Epidermal melanocyte (primary cell): ENCODE data around the gene RGS10.
"Not testable (repeated sequence)": the region's sequence is repeated elsewhere in the genome, so short reads cannot be mapped to it uniquely, and the experiment has no call there.

Experiments
- DNase-seq: peaks from one replicate; pipeline ENCODE4 v3.0.0; 2011; ENCODE audit warnings: low spot score; ENCODE audit not compliant: insufficient read length

Gene RGS10

DNA sequence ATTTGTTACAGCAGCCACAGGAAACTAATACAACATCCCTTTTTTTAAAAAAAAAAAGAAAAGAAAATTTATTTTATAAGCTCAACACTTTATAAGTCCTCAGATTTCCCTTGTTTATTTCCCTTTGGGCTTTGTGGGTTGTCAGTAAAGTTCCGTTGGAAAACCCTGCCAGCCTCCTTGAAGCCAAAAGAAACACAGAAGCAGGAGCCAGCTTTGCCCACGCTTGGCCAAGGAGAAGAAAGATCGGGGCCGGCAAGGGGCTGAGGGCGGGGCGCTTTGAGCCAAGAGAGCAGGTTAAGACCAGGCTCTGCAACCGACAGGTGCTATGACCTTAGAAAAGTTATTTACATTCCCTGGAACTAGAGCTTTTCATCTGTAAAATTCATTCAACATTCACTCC lies 72.7 kb downstream of the RGS10 start:
- DNase-seq, result no peak

- no peak for DNase-seq
These were observed 73.2 kb downstream of the RGS10 start for GRCh38 chr10:119469325-119469707.

DNA sequence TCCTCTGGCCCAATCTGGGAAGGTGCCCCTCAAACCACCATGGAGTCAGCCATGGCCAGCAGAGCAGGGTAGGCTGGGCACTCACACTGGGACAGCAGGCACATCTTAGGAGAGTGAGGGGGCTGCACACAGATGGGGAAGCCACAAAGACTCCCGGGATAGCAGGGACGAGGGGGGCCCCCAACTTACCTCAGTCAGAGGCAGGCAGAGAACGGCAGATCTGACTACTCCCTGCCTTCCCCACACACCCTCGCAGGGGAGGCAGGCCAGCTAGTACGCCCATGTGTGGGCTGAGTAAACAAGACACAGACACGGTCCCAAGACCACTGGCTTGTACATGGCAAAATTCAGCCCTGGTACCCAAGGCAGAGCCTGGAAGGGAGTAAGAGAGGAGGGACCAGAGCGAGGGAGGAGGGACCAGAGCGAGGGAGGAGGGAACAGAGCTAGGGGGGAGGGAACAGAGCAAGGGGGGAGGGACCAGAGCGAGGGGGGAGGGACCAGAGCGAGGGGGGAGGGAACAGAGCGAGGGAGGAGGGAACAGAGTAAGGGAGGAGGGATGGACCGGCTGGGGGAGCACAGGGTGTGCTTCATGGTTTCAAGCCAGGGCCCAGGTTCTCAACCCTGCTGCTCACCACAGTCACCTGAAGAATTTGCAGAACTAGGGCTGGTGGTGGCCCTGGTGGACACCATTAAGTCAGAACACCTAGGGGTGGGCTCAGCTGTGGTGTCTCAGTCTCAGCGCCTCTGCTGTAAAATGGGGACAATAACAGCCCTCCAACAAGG lies 73.8 kb downstream of the RGS10 start:
- DNase-seq, result no peak

DNA sequence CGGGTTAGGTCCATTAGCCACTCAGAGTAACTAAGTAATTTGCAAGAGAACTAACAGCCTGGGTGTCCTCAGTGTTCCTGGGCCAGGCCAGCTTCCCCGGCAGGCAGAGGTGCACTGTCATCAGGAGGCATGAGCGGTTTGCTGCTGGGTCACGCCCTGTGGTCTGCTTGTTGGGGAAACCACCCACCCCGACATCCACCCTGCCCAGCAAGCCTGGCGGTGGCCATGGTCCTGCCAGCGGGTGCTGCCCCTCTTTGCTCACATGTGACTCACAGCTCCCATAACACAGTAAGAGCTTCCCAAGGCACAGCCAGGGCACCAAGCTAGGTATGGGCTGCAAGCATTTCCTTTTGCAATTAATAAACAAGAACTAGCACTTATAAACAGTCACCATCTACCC lies 75.9 kb downstream of the RGS10 start:
- DNase-seq, result no peak

- no peak for DNase-seq
These were observed 76.4 kb downstream of the RGS10 start for GRCh38 chr10:119466076-119466475.

- no peak for DNase-seq
These were observed 77.4 kb downstream of the RGS10 start for GRCh38 chr10:119465085-119465484.

- DNase-seq, result not testable (repeated sequence)
These were observed 79.3 kb downstream of the RGS10 start for GRCh38 chr10:119463195-119463594.

- no peak for DNase-seq
These were observed 79.7 kb downstream of the RGS10 start for GRCh38 chr10:119462773-119463172.

- DNase-seq, result no peak
These were observed 80.6 kb downstream of the RGS10 start for GRCh38 chr10:119461923-119462322.

GRCh38 chr10:119461380-119461779 lies 81.1 kb downstream of the RGS10 start:
- DNase-seq, result no peak

- DNase-seq, result no peak
These were observed 81.9 kb downstream of the RGS10 start for GRCh38 chr10:119460369-119461195.

- DNase-seq, result no peak
These were observed 82.7 kb downstream of the RGS10 start for GRCh38 chr10:119459681-119460340.

GRCh38 chr10:119457966-119458766 lies 84.4 kb downstream of the RGS10 start:
- no peak for DNase-seq

DNA sequence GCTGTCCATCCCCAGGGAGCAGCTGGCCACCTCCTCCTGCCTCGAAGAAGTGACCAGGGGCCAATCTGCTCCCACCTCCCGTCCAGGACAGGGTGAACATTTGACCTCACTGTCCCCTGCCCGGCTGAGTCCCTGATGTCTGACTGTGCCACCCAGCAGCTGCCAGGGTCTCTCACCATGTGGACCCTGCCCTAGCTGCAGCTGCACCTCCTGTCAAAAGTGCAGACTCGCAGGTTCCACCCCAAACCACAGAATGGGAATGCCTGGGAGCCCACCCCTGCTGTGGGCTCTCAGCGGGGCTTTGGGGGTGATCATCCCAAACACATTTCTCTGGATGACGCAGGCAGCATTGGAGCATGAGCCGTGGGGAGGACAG lies 86.1 kb downstream of the RGS10 start:
- DNase-seq, result no peak

DNA sequence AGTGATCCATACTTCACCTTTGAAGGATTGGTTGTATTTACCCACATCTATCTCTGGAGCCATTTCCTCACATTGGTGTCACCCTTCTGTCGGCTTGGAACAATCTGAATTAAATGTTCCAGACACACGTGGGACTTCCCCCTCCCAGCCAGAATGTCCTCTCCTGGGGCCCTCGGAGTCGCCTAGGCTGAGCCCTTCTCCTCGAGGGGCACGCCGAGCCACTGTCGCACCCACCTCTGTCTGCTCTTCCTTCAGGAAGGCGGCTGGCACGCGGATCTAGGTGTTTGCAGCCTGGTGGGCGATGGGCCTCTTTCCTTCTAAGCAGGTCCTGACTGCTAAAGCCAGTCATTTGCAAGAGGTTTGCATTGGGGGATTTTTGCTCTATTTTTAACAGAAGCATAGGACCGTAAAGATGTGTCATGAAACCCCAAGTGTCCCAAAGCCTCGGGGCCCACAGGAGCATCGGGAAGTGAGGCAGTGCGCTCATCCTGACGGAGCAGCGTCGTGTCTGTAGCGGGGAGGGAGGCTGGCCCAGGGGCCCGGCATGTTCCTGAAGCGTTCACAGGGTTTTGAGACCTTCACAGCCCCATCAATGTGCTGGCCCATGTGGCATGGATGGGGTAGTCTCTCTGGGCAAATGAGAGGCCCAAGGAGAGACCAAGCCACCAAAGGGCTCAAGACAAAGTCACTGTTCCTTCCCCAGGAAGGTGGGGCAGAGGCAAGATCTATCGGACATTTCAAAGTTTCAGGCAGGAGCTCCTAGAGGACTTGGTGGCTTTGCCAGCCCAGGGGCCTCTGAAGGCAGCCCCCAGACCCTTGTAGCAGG lies 86.7 kb downstream of the RGS10 start:
- DNase-seq, result no peak

GRCh38 chr10:119454990-119455389 lies 87.5 kb downstream of the RGS10 start:
- no peak for DNase-seq

- no peak for DNase-seq
These were observed 88.2 kb downstream of the RGS10 start for GRCh38 chr10:119454316-119454715.

DNA sequence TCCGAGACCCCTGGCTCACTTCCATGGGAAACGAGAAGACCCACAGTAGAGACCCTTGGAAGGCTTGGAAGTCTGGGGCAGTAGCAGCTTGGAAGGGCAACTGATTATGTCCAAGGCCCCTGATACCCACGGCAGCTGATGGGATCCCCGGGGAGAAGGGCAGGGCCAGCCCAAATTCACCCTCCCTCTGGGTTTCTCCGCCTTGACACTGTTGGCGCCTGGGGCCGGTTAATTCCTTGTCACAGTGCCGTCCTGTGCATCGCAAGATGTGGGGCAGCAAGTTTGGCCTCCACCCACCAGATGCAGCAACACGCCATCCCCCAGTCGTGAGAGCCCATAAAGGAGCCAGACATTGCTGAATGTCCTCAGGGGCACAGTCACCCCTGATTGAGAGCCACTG lies 89.2 kb downstream of the RGS10 start:
- no peak for DNase-seq

DNA sequence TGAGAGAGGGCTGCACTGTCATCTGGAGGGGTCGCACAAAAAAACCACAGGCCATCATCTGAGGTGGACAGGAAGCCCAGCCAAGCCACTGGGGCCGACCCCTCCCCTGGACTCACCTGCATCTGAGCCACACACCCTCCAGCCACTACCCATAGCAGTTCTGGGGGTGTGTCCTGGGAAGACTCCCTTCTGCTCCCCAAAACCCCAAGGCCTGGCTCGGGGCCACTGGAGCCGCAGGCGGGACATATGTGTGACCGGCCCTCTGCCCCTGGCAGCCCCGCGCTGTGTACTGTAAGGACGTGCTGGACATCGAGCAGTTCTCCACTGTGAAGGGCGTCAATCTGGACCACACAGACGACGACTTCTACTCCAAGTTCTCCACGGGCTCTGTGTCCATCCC lies 90.1 kb downstream of the RGS10 start:
- DNase-seq, result no peak

DNA sequence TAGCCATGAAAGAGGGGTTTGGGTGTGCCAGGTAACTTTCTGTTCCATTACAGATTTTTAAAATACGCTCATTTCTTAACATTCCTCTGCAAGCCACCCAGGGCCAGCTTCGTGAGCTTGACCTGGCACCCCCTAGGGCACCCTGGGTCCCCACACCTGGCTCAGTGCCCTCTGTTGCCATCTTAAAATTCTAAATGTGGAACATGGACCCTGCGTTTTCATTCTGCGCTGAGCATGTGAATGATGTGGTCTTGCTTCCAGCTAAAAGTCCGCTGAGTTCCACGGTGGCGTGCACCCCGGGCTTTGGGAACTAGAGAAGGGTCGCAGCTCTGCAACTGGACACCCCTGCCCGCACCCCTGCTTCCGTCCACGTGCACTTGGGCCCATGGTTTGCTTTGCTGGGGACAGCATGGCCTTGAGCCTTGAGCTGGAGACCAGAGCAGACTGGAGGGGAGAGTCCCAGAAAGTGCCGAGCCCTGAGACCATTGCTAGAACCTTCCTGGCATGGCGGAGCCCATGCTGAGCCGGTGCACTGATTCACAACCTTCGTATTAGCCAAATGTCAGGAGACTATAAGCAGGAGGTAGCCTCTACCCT lies 91.1 kb downstream of the RGS10 start:
- DNase-seq, result no peak
